ENCODE results near the gene RGR.
A peak's percentile ranks its signal among the peaks of the same experiment; 100 is the strongest.

The RGR gene

DNA sequence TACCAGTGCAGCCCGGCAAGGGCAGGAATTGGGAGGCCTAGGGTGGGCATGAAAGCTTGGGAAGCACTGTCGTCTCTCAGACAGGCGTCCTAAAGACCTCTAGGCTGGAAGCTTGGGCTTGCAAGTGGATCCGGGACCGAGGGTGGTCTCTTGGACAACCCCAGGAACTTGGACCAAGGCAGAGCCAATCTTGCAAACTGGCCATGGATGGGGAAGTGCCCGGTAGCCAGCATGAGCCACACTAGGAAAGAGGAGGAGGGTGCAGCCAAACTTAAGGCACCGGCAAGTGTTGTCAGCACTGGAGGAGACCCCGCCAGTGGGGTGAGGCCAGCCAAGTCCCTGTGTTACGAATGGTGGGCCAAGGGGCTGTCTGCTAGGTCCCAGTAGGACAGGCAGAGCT lies 28.0 kb upstream of the RGR start:
- H3K27ac ChIP-seq: no peak overlapping the region
- DNase-seq (ENCODE audit: low read depth, low spot score): no peak

- H3K27ac ChIP-seq: no peak overlapping the region
- no peak for DNase-seq (ENCODE audit: low read depth, low spot score)
Observed at GRCh38 chr10:84217746-84218145, 27.1 kb upstream of the RGR start.

- no peak for DNase-seq (ENCODE audit: low read depth, low spot score)
- H3K27ac ChIP-seq: no peak overlapping the region
Observed at GRCh38 chr10:84221916-84222315, 22.9 kb upstream of the RGR start.

- no peak for DNase-seq (ENCODE audit: low read depth, low spot score)
- no peak overlapping the region for H3K27ac ChIP-seq
Observed at GRCh38 chr10:84224411-84225028, 20.3 kb upstream of the RGR start.

GRCh38 chr10:84225427-84226173 lies 19.3 kb upstream of the RGR start, which contains the start of gene LRIT2:
Gene LRIT2, minus strand, starts transcription at chr10:84225544. Its CDS starts 24 bp downstream, at chr10:84225520.
- H3K27ac ChIP-seq: no peak within 1 kb of the TSS
- DNase-seq (ENCODE audit: low read depth, low spot score): no peak

DNA sequence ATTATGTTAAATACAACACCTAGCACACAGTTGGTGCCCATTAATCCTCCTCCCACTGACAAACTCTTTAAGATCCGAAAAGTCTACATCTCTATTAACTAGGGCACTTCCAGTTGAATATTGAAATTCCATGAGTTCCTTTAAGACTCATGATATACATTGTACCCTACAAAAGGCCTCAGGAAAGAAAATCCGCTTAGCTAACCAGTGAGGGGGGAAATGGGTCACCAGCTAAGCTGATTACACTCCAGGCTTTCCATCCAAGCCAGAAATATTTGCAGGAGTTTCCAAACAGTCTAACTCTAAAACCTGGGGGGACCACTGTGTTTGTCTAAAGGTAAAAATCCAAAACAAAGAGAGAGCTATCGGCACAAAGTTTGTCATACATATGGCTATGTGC lies 18.2 kb upstream of the RGR start:
- DNase-seq (ENCODE audit: low read depth, low spot score): no peak
- no peak overlapping the region for H3K27ac ChIP-seq

DNA sequence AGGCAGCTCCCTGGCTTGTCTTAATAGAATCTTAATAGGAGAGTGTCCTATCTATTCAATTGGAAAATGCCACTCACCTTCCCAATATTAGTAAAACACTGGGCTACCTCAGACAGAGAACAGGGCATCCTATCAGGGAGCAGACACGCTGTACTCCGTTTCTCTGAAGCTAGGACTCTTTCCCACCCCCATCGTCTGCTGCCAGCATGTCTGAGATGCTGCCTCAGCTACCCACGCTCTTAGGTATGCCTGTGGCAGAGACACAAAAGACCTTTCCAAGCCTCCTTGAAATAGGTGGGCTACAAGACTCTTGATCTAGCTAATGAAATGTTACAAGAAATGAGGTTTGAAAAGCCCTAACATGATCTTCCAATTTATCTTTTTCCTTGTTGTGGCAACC lies 17.0 kb upstream of the RGR start:
- no peak for DNase-seq (ENCODE audit: low read depth, low spot score)
- no peak overlapping the region for H3K27ac ChIP-seq

DNA sequence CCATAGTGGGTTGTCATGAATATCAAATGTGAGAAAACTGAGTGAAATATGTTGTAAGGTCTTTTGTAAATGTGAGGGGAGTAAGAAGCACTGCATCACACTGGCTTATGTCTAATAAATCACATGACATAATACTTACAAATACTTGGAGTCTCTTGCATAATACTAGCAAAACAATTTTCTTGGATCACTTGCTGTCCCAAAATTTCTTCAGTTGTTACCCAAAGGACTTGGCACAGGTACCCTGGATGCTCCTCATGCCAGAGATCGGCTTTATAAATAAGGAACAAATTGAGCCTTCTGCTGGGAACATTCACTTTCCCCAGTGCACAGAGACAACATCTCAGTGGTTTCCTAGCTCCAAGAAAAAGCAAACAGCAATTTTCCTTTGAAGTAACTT lies 14.5 kb upstream of the RGR start:
- no peak overlapping the region for H3K27ac ChIP-seq
- no peak for DNase-seq (ENCODE audit: low read depth, low spot score)

- H3K27ac ChIP-seq: no peak overlapping the region
- DNase-seq (ENCODE audit: low read depth, low spot score): no peak
Observed at GRCh38 chr10:84232376-84232775, 12.5 kb upstream of the RGR start.

GRCh38 chr10:84233940-84234339 lies 10.9 kb upstream of the RGR start:
- no peak for DNase-seq (ENCODE audit: low read depth, low spot score)
- H3K27ac ChIP-seq: no peak overlapping the region

- H3K27ac ChIP-seq: no peak overlapping the region
- no peak for DNase-seq (ENCODE audit: low read depth, low spot score)
Observed at GRCh38 chr10:84234479-84234878, 10.4 kb upstream of the RGR start.

DNA sequence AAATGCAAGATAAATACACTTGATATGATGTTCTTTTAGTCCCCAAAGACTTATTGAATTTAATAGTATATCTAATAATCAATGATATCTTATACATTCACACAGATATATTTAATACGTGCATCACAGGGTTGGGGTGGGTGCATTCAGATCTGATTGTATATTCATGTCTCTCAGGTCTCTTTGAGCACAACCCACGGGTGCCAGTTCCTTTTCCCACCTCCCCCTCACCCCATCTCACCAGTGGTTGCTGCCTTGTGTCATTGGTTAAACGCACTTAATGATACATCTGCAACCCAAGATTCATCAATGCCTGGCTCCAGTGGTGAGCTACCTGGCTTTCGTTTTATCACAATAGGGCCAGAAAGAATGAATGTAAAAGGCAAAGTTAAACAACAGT lies 9.8 kb upstream of the RGR start:
- DNase-seq (ENCODE audit: low read depth, low spot score): no peak
- no peak overlapping the region for H3K27ac ChIP-seq

GRCh38 chr10:84236807-84237198 lies 8.1 kb upstream of the RGR start:
- DNase-seq (ENCODE audit: low read depth, low spot score): no peak
- H3K27ac ChIP-seq: no peak overlapping the region

DNA sequence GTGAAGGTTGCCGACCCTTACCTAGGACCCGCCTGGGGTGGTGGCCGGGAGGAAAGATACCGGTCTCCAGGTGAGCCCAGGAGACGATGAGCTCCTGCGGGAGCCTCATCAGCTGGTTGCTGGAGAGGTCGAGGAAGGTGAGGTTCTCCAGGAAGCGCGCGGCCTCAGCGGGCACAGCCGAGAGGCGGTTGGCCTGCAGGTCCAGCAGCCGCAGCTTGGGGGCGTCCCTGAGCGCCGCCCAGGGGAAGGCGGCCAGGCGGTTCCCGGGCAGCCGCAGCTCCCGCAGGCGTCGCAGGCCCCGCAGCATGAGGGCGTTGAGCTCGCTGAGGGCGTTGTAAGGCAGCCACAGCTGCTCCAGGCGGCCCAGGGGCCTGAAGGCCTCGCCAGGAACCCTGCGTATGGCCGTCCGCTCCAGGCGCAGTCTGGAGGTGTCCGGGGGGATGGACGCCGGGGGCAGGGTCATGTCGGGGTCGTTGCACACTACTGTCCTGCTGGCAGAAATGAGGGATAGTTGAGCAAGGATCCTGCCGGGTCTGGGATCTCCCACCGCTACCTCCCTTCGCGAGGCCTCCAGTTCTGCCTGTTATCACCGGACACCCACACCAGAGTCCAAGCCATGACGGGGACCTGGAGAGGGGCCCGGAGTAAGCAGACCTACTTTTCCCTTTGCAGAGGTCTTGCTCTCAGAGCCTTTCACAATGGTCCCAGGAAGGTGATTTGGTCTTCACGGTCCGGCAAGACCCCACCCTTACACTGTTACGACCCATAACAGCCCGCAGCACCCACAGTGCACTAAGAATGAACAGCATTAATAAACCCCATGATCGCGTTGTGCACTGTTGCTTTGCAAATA lies 7.4 kb upstream of the RGR start:
- DNase-seq (ENCODE audit: low read depth, low spot score): no peak
- no peak overlapping the region for H3K27ac ChIP-seq

DNA sequence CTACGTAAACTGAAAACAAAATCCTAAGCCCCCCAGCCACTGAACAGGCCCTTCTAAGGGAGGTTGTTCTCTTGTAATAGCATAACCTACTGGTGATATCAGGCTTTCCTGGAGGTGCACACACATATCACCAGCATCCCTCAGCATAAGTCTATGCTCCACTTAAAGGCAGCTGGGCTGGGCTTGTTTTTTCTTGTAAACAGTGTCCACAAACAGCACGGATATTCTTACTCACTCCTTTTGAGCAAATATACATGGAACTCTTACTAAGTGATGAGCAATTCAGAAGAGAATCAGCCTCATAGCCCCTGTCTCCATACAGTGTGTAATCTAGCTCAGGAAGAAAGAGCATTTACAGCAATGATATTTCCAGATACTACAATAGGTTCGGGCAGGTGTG lies 5.9 kb upstream of the RGR start:
- DNase-seq (ENCODE audit: low read depth, low spot score): peak; percentile 50
- no peak overlapping the region for H3K27ac ChIP-seq

GRCh38 chr10:84241185-84241790 lies 3.6 kb upstream of the RGR start, which contains the start of gene LRIT1:
Gene LRIT1, minus strand, starts transcription at chr10:84241546. Its CDS starts 107 bp downstream, at chr10:84241439.
- no peak for DNase-seq (ENCODE audit: low read depth, low spot score)

DNA sequence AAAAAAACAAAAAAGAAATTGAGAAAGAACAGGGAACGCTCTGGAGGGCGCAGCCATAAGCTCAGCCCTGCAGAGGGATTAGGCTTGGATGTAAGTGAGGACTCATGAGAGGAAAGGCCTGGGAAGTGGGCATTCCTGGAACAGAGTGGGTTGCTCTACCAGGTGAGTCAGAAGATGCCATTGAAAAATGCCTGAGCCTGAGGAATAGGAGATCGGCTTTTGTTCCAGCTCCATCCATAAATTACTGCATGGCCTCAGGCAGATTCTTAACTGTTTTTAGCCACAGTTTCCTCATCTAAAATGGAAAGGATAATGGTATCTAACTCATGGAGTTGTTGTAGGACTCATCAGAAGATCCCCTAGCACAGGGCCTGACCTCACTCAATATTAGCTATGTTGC lies 1.1 kb upstream of the RGR start:
- no peak for DNase-seq (ENCODE audit: low read depth, low spot score)
- H3K27ac ChIP-seq: no peak overlapping the region

More at GRCh38 chr10:84241185-84241790, 3.6 kb upstream of the RGR start, which contains the start of gene LRIT1:
- H3K27ac ChIP-seq: no peak within 1 kb of the TSS

DNA sequence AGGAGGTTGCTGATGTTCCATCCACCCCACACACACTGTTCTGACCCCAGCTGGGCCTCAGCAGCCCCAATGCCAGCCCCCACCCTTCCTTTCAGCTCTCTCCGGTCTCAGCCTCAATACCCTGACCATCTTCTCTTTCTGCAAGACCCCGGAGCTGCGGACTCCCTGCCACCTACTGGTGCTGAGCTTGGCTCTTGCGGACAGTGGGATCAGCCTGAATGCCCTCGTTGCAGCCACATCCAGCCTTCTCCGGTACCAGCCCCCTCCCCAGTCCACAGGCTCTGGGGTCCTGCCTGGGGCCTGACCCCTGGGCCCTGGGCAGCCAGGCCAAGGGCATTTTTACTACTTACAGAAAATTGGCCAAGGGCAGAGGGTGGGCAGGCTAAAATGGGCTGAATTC lies 2.6 kb downstream of the RGR start:
- DNase-seq (ENCODE audit: low read depth, low spot score): no peak
- H3K27ac ChIP-seq: no peak overlapping the region

DNA sequence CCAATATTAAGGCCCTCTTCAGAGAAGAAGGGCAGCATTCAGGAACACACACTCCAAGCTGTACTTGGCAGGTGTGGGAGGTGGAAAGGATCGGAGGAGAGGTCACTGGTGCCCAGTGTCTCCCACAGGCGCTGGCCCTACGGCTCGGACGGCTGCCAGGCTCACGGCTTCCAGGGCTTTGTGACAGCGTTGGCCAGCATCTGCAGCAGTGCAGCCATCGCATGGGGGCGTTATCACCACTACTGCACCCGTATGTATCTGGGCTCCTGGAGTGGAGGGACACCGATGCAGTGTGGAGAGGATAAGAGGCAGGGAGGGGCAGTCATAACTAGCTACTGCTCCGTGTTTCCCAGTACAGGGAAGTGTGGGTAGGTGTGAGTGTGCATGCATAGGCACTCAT lies 3.9 kb downstream of the RGR start:
- no peak for DNase-seq (ENCODE audit: low read depth, low spot score)
- no peak overlapping the region for H3K27ac ChIP-seq

All from epithelial cell of prostate (primary cell).